ENCODE data around the gene SMTNL2. TPM values are rescaled to one million over a fixed set of nuclear protein-coding genes. Genes with fewer than 3 reads are reported as not detected.
A peak's percentile ranks its signal among the peaks of the same experiment; 100 is the strongest.
"Not testable (repeated sequence)": the region's sequence is repeated elsewhere in the genome, so short reads cannot be mapped to it uniquely, and the experiment has no call there.

The SMTNL2 gene
- total RNA-seq, 5 donors from 2014 or later (not counting 1 experiment from before 2014, with no cell fraction given): not detected

DNA sequence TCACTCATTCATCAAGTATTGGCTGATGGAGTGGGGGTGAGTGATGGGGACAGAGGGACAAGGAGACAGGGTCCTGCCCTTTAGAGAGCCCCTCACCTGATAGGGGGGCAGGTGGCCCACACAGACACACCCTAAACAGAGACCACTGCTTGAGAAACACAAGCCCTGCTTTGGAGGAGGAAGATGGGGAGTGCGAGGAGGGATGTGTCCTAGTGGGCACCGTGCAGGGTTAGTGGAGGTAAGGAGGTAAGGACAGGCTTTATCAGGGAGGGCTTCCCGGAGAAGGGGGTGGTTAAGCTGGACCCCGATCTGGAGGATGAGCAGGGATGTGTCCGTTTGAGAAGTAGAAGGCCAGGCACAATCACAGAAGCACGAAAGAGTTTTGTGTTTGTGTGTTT lies 8.2 kb upstream of the SMTNL2 start:
- no peak for ATAC-seq (replicated peaks in 1 of 4)
- Mint-ChIP-seq H3K27me3 (peaks cover 0 to 4% of the 10 kb centered on the region in 2 donors), H3K4me3 (no peak overlapping the region), H3K27ac (no peak overlapping the region), H3K4me1 (peaks cover 9 to 13% (median 10%) of the 10 kb centered on the region in 3 donors), H3K9me3 (no peaks in the 10 kb centered on the region), H3K36me3 (no peaks in the 10 kb centered on the region)
- Histone ChIP-seq H3K9me3 (no peaks in the 10 kb centered on the region), H3K4me1 (ENCODE audit: control insufficient read depth in 1 of 2, extremely low read depth in 1 of 2, insufficient read depth in 2 of 2, low read length in 2 of 2) (peaks cover 0 to 6% of the 10 kb centered on the region in 2 experiments), H3K4me3 (ENCODE audit: control insufficient read depth in 1 of 2, extremely low read depth in 1 of 2, low read length in 1 of 2) (no peak overlapping the region), H3K36me3 (ENCODE audit: control insufficient read depth in 2 of 2, extremely low read depth in 1 of 2, insufficient read depth in 1 of 2, low read length in 1 of 2) (no peaks in the 10 kb centered on the region), H3K27me3 (replicated peaks in 1 of 2; ENCODE audit: control insufficient read depth in 2 of 2, extremely low read depth in 1 of 2, insufficient read depth in 2 of 2, low read length in 1 of 2) (peaks cover 0 to 24% of the 10 kb centered on the region in 2 experiments), H3K27ac (ENCODE audit: low read length) (no peak overlapping the region)
- peak in 1 of 35 experiments; percentile 17 for DNase-seq
- ChIA-PET CTCF (interaction anchor here in 1 of 2 donors (1.7 kb wide), 1 partner anchor 9 kb away, joined by 8 read pairs; no protein-coding TSS in a partner anchor), POLR2A (interaction anchor here in 1 of 2 donors (0.5 kb wide), 1 partner anchor 733 kb away, joined by 3 read pairs; no protein-coding TSS in a partner anchor)
- WGBS (ENCODE audit: insufficient coverage): 77% methylated on average over 4 of the region's 6 CpGs

DNA sequence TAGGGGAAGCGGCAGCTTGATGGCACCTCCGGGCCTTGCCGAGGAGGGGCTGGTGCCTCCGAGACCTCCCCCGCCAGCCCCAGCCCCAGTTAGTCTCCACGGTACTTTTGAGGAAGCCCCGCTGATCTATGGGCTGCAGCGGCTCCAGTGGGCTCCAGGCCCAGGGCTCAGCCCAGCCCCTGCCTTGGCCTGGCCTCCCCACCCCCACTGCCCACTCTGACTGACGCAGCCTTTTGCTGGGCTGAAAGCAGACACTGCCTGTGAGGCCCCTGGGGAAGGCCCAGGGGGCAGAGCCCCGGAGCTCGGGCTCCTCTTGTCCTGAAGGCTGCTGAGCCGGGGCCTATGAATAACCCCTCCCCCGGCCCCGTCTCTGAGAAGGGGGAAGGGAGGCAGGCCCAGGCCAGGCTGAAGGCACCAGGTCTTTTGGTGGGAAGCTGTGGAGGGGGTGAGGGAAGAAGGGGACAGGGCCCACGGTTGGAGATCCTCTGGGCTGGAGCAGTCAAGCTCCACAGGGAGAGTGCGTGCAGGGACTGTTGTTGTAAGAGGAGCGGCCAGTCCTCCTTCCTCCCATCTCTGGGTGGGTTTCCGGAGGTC lies 7.5 kb upstream of the SMTNL2 start:
- Mint-ChIP-seq H3K27ac (no peak overlapping the region), H3K9me3 (no peaks in the 10 kb centered on the region), H3K27me3 (peaks cover 0 to 10% of the 10 kb centered on the region in 2 donors), H3K36me3 (no peaks in the 10 kb centered on the region), H3K4me3 (no peak overlapping the region), H3K4me1 (peaks cover 9 to 13% (median 10%) of the 10 kb centered on the region in 3 donors)
- CTCF ChIA-PET: interaction anchor here in 1 of 2 donors (1.7 kb wide), 1 partner anchor 10 kb away, joined by 8 read pairs; no protein-coding TSS in a partner anchor
- ATAC-seq (replicated peaks in 1 of 4) (no peak), DNase-seq (peak in 1 of 35 experiments; percentile 19)
- Histone ChIP-seq H3K9me3 (no peaks in the 10 kb centered on the region), H3K27ac (ENCODE audit: low read length) (no peak overlapping the region), H3K4me1 (ENCODE audit: control insufficient read depth in 1 of 2, extremely low read depth in 1 of 2, insufficient read depth in 2 of 2, low read length in 2 of 2) (peaks cover 0 to 6% of the 10 kb centered on the region in 2 experiments), H3K36me3 (ENCODE audit: control insufficient read depth in 2 of 2, extremely low read depth in 1 of 2, insufficient read depth in 1 of 2, low read length in 1 of 2) (no peaks in the 10 kb centered on the region), H3K27me3 (replicated peaks in 1 of 2; ENCODE audit: control insufficient read depth in 2 of 2, extremely low read depth in 1 of 2, insufficient read depth in 2 of 2, low read length in 1 of 2) (peaks cover 0 to 27% of the 10 kb centered on the region in 2 experiments), H3K4me3 (ENCODE audit: control insufficient read depth in 1 of 2, extremely low read depth in 1 of 2, low read length in 1 of 2) (no peak overlapping the region)
- POLR2A ChIA-PET: no interaction called here
- WGBS (ENCODE audit: insufficient coverage): 59% methylated on average over 12 of the region's 18 CpGs

DNA sequence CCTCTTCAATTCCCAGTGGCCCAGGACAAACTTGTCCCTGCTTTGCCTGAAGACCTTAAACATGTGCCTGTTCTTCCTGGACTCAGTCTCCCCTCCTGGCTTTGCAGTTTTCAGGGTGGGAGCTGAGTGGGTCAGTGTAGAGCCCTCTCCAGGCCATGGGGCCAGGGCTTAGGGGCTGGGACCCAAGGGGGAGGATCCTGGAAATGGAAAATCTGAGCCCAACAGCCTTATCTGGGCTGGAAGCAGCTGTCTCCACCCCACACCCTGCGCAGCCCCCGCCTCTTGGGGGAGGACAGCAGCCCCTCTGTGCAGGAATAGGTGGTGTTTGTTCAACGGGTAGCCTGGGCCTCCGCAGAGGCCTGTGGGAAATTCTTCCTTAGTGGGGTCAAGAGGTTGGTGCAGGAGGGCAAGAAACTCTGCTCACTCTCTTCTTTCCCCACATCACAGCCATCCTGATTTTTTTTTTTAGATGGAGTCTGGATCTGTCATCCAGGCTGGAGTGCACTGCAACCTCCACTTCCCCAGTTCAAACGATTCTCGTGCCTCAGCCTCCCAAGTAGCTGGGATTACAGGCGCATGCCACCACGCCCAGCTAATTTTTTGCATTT lies 6.8 kb upstream of the SMTNL2 start:
- no peaks in the 10 kb centered on the region for H3K36me3 ChIP-seq (ENCODE audit: control insufficient read depth in 2 of 2, extremely low read depth in 1 of 2, insufficient read depth in 1 of 2, low read length in 1 of 2)
- WGBS (ENCODE audit: insufficient coverage): no CpG with 5 or more reads among the region's 8 CpGs
- no peak overlapping the region for H3K4me3 ChIP-seq (ENCODE audit: control insufficient read depth in 1 of 2, extremely low read depth in 1 of 2, low read length in 1 of 2)
- Mint-ChIP-seq H3K27me3 (peaks cover under 1 to 15% of the 10 kb centered on the region in 2 donors), H3K4me3 (no peak overlapping the region), H3K27ac (no peak overlapping the region), H3K4me1 (peaks cover 9 to 13% (median 10%) of the 10 kb centered on the region in 3 donors), H3K9me3 (no peaks in the 10 kb centered on the region), H3K36me3 (no peaks in the 10 kb centered on the region)
- ChIA-PET CTCF (interaction anchor here in 1 of 2 donors (1.7 kb wide), 1 partner anchor 10 kb away, joined by 8 read pairs; no protein-coding TSS in a partner anchor), POLR2A (no interaction called here)
- H3K9me3 ChIP-seq: no peaks in the 10 kb centered on the region
- H3K27ac ChIP-seq (ENCODE audit: low read length): no peak overlapping the region
- peaks cover 1 to 34% of the 10 kb centered on the region in 2 experiments for H3K27me3 ChIP-seq (replicated peaks in 1 of 2; ENCODE audit: control insufficient read depth in 2 of 2, extremely low read depth in 1 of 2, insufficient read depth in 2 of 2, low read length in 1 of 2)
- ATAC-seq (replicated peaks in 1 of 4) (no peak), DNase-seq (no peak)
- peaks cover 0 to 6% of the 10 kb centered on the region in 2 experiments for H3K4me1 ChIP-seq (ENCODE audit: control insufficient read depth in 1 of 2, extremely low read depth in 1 of 2, insufficient read depth in 2 of 2, low read length in 2 of 2)

DNA sequence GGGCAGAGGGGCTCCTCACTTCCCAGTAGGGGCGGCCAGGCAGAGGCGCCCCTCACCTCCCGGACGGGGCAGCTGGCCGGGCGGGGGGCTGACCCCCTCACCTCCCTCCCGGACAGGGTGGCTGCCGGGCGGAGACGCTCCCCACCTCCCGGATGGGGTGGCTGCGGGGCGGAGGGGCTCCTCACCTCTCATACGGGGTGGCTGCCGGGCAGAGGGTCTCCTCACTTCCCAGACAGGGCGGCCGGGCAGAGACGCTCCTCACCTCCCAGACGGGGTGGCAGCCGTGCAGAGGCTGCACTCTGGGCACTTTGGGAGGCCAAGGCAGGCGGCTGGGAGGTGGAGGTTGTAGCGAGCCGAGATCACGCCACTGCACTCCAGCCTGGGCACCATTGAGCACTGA lies 6.0 kb upstream of the SMTNL2 start:
- WGBS (ENCODE audit: insufficient coverage): no CpG with 5 or more reads among the region's 24 CpGs
- CTCF ChIA-PET: not testable (repeated sequence)

DNA sequence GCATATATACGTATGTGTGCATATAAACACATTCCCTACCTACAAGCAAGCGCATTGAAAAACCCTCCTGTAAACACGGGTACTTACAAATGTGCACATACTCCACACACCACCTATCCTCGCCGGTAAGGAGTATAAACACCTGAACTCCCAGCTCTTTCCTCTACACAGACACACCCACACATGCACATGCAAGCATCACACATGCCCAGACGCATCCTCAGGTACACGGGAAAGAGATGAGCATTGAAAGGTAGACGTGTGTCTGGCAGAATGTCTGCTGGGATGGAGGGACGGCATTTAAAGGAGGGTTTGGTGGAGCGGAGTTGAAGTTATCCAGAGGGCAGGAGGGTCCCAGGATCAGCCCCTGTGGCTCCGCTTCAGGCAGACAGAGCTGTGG lies 4.7 kb upstream of the SMTNL2 start:
- no peak for ATAC-seq (replicated peaks in 1 of 4)

More for the DNA sequence above, 6.0 kb upstream of the SMTNL2 start:
- H3K27ac ChIP-seq (ENCODE audit: low read length); H3K27ac Mint-ChIP-seq; H3K4me3 Mint-ChIP-seq; H3K36me3 ChIP-seq (ENCODE audit: control insufficient read depth in 2 of 2, extremely low read depth in 1 of 2, insufficient read depth in 1 of 2, low read length in 1 of 2); H3K4me3 ChIP-seq (ENCODE audit: control insufficient read depth in 1 of 2, extremely low read depth in 1 of 2, low read length in 1 of 2); H3K36me3 Mint-ChIP-seq; H3K9me3 Mint-ChIP-seq; H3K4me1 ChIP-seq (ENCODE audit: control insufficient read depth in 1 of 2, extremely low read depth in 1 of 2, insufficient read depth in 2 of 2, low read length in 2 of 2); ATAC-seq (replicated peaks in 1 of 4); DNase-seq; H3K9me3 ChIP-seq; POLR2A ChIA-PET: not testable (repeated sequence)
- H3K27me3 Mint-ChIP-seq: peaks cover 6 to 23% of the 10 kb centered on the region in 2 donors
- peaks cover 9 to 12% (median 9%) of the 10 kb centered on the region in 3 donors for H3K4me1 Mint-ChIP-seq
- H3K27me3 ChIP-seq (replicated peaks in 1 of 2; ENCODE audit: control insufficient read depth in 2 of 2, extremely low read depth in 1 of 2, insufficient read depth in 2 of 2, low read length in 1 of 2): peaks cover 7 to 42% of the 10 kb centered on the region in 2 experiments

DNA sequence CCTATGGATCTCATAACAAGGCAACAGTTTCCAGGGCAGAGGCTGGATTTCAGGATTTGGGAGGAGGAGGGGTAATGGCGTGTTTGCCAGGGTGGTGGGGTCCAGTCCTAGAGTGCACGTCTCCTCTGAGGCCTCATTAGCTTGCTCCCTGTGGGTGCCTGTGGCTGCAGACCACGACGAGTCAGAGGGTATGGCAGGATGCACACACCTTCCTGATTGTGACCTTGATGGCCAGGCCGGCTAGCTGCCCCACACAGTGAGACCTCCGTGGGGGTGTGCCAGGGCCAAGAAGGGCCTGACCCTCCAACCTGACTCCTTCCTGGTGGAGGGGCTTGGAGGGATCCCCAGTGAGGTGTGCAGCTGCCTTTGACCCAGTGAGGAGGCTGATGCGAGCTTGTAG lies 4.0 kb upstream of the SMTNL2 start:
- H3K4me1 ChIP-seq (ENCODE audit: control insufficient read depth in 1 of 2, extremely low read depth in 1 of 2, insufficient read depth in 2 of 2, low read length in 2 of 2): peaks cover 0 to 5% of the 10 kb centered on the region in 2 experiments
- H3K27ac Mint-ChIP-seq: no peak overlapping the region
- H3K9me3 Mint-ChIP-seq: no peaks in the 10 kb centered on the region
- ChIA-PET POLR2A (no interaction called here), CTCF (no interaction called here)
- peaks cover 13 to 34% of the 10 kb centered on the region in 2 donors for H3K27me3 Mint-ChIP-seq
- no peak overlapping the region for H3K4me3 ChIP-seq (ENCODE audit: control insufficient read depth in 1 of 2, extremely low read depth in 1 of 2, low read length in 1 of 2)
- ATAC-seq (replicated peaks in 1 of 4): no peak
- no peak for DNase-seq
- H3K4me1 Mint-ChIP-seq: peaks cover 2 to 12% (median 6%) of the 10 kb centered on the region in 3 donors
- H3K4me3 Mint-ChIP-seq: no peak overlapping the region
- no peaks in the 10 kb centered on the region for H3K36me3 ChIP-seq (ENCODE audit: control insufficient read depth in 2 of 2, extremely low read depth in 1 of 2, insufficient read depth in 1 of 2, low read length in 1 of 2)
- peaks cover 7 to 55% of the 10 kb centered on the region in 2 experiments for H3K27me3 ChIP-seq (replicated peaks in 1 of 2; ENCODE audit: control insufficient read depth in 2 of 2, extremely low read depth in 1 of 2, insufficient read depth in 2 of 2, low read length in 1 of 2)
- H3K27ac ChIP-seq (ENCODE audit: low read length): no peak overlapping the region
- no peaks in the 10 kb centered on the region for H3K36me3 Mint-ChIP-seq
- no peaks in the 10 kb centered on the region for H3K9me3 ChIP-seq
- 41% methylated on average over 6 of the region's 7 CpGs for WGBS (ENCODE audit: insufficient coverage)

More for the DNA sequence above, 4.7 kb upstream of the SMTNL2 start:
- no peaks in the 10 kb centered on the region for H3K36me3 ChIP-seq (ENCODE audit: control insufficient read depth in 2 of 2, extremely low read depth in 1 of 2, insufficient read depth in 1 of 2, low read length in 1 of 2)
- no peaks in the 10 kb centered on the region for H3K9me3 ChIP-seq
- H3K4me1 Mint-ChIP-seq: peaks cover 2 to 8% (median 6%) of the 10 kb centered on the region in 3 donors
- H3K9me3 Mint-ChIP-seq: no peaks in the 10 kb centered on the region
- no peaks in the 10 kb centered on the region for H3K36me3 Mint-ChIP-seq
- DNase-seq: no peak
- peaks cover 0 to 5% of the 10 kb centered on the region in 2 experiments for H3K4me1 ChIP-seq (ENCODE audit: control insufficient read depth in 1 of 2, extremely low read depth in 1 of 2, insufficient read depth in 2 of 2, low read length in 2 of 2)
- H3K4me3 ChIP-seq (ENCODE audit: control insufficient read depth in 1 of 2, extremely low read depth in 1 of 2, low read length in 1 of 2): no peak overlapping the region
- H3K27ac ChIP-seq (ENCODE audit: low read length): no peak overlapping the region
- H3K4me3 Mint-ChIP-seq: no peak overlapping the region
- no peak overlapping the region for H3K27ac Mint-ChIP-seq
- ChIA-PET CTCF (no interaction called here), POLR2A (no interaction called here)
- peaks cover 13 to 30% of the 10 kb centered on the region in 2 donors for H3K27me3 Mint-ChIP-seq
- H3K27me3 ChIP-seq (replicated peaks in 1 of 2; ENCODE audit: control insufficient read depth in 2 of 2, extremely low read depth in 1 of 2, insufficient read depth in 2 of 2, low read length in 1 of 2): peaks cover 7 to 51% of the 10 kb centered on the region in 2 experiments
- 82% methylated on average over 10 of the region's 11 CpGs for WGBS (ENCODE audit: insufficient coverage)
